Panc1 (cell line): ENCODE data around the gene YJU2.

Source experiments
- CTCF ChIP-seq: fragments of 450-650 bp; IDR thresholded peaks from 2 replicates; pipeline ENCODE4 v1.5.1; 2017; ENCODE audit warnings: mild to moderate bottlenecking
- POLR2AphosphoS5 ChIP-seq: IDR thresholded peaks from 2 replicates; pipeline ENCODE4 v1.6.1; 2012; ENCODE audit warnings: mild to moderate bottlenecking, low read depth, low read length, moderate library complexity
- SIN3A ChIP-seq: IDR thresholded peaks from 2 replicates; pipeline ENCODE4 v1.6.1; 2012; ENCODE audit warnings: low read depth, mild to moderate bottlenecking, low read length, moderate library complexity, borderline replicate concordance; ENCODE audit not compliant: insufficient read depth

DNA sequence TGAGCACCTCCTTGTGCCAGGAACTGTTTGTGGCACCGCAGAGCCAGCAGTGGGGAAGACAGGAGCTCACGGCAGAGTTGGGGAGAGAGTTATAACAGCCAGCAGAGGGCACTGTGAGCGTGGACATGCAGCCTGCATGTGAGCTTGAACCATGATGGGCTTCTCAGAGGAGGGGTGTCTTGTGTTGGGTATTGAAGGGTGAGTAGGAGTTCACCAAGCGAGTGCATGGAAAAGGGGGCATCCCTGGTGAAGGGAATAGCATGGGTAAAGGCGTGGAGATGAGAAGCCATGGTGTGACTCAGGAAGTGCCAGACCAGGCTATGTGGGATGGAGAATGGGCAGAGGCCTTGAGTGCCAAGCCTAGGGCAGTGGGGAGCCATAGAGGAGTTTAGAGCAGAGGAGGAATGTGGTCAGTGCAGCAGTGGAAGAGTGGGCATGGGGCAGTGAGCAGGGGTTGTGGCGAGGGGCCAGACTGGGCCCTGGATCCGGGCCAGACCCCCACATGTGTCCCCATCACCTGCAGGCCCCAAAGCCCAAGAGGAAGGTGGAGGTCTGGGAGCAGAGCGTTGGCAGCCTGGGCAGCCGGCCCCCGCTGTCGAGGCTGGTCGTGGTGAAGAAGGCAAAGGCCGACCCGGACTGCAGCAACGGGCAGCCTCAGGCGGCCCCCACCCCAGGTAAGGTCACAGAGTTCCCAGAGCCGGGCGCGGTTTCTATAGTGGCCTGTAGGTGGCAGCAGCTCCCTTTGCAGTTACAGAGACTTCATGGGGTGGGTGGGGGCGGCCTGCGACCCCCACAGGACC is 20.4 kb downstream of the YJU2 start:
- TF ChIP-seq CTCF (peak; percentile 86), SIN3A (no peak), POLR2AphosphoS5 (no peak)
